ENCODE measurements around the gene PRDM11. TPM values are rescaled to one million over a fixed set of nuclear protein-coding genes. Genes with fewer than 3 reads are reported as not detected.

The PRDM11 gene
- total RNA-seq (10 to 100 TPM; 23.6 to 29.6 TPM), polyA plus RNA-seq (10 to 100 TPM in 1 of 2 donors, 1 to 10 TPM in 1; 6.1 to 12.3 TPM)
- long read RNA-seq, donor 1, partial matches to known transcripts = 2 of 10 reads
- long read RNA-seq, donor 1, other reads (novel, unspliced or antisense) = 8 of 10 reads
- long read RNA-seq, donor 2, partial matches to known transcripts = 3 of 18 reads
- long read RNA-seq, donor 2, other reads (novel, unspliced or antisense) = 15 of 18 reads

GRCh38 chr11:45146072-45147016 is at the start of gene PRDM11:
TSS of gene PRDM11 (plus strand) at chr11:45146639. CDS start at chr11:45181767, 35,128 bp downstream.
- intact Hi-C loops (cut with DNase I) = loop anchor here (1.0 to 10.0 kb wide), 3 partner anchors 32 to 88 kb away; no protein-coding TSS in a partner anchor
- H3K27ac ChIP-seq (ENCODE audit: low read depth in 1 of 2, low read length in 2 of 2) = peak within 1 kb of the TSS; percentile 90 to 96
- 0% methylated on average over 75 to 93 of the region's 93 CpGs for WGBS, 2 donors

GRCh38 chr11:45097721-45098493 is 48.5 kb upstream of the PRDM11 start:
- H3K27ac ChIP-seq (ENCODE audit: low read depth in 1 of 2, low read length in 2 of 2) = no peak overlapping the region
- no peak overlapping the region for H3K4me3 ChIP-seq (ENCODE audit: low read length in 2 of 2)
- ATAC-seq (ENCODE audit: low FRiP score) (peak; percentile 86), DNase-seq (peak; percentile 79 to 92)
- no peaks in the 10 kb centered on the region for H3K27me3 ChIP-seq (ENCODE audit: control insufficient read depth in 1 of 2, insufficient read depth in 2 of 2, low read length in 1 of 2)
- intact Hi-C loops (cut with DNase I) = loop anchor here in 1 of 2 donors (10.0 kb wide), 2 partner anchors 333 to 533 kb away; partner anchors contain the start of gene CD82
- WGBS, 2 donors = 24 to 25% methylated on average over 10 of the region's 10 CpGs
- H3K4me1 ChIP-seq (ENCODE audit: control insufficient read depth in 1 of 2, insufficient read depth in 2 of 2, low read length in 2 of 2) = peaks cover 0 to 2% of the 10 kb centered on the region in 2 donors
- no peaks in the 10 kb centered on the region for H3K36me3 ChIP-seq (ENCODE audit: control insufficient read depth in 1 of 2, insufficient read depth in 2 of 2, low read length in 1 of 2)
- no peaks in the 10 kb centered on the region for H3K9me3 ChIP-seq (ENCODE audit: control insufficient read depth, low read length)

More at GRCh38 chr11:45146072-45147016, at the start of gene PRDM11:
- ATAC-seq (ENCODE audit: low FRiP score) = peak; percentile 42
- peak within 1 kb of the TSS; percentile 78 to 89 for H3K4me3 ChIP-seq (ENCODE audit: low read length in 2 of 2)
- DNase-seq = peak; percentile 85 to 93
- no peaks in the 10 kb centered on the region for H3K9me3 ChIP-seq (ENCODE audit: control insufficient read depth, low read length)
- H3K4me1 ChIP-seq (ENCODE audit: control insufficient read depth in 1 of 2, insufficient read depth in 2 of 2, low read length in 2 of 2) = no peaks in the 10 kb centered on the region
- H3K36me3 ChIP-seq (ENCODE audit: control insufficient read depth in 1 of 2, insufficient read depth in 2 of 2, low read length in 1 of 2) = no peaks in the 10 kb centered on the region
- H3K27me3 ChIP-seq (ENCODE audit: control insufficient read depth in 1 of 2, insufficient read depth in 2 of 2, low read length in 1 of 2) = no peaks in the 10 kb centered on the region

GRCh38 chr11:45098929-45099328 is 47.5 kb upstream of the PRDM11 start:
- ATAC-seq (ENCODE audit: low FRiP score) (no peak), DNase-seq (no peak)
- no peaks in the 10 kb centered on the region for H3K36me3 ChIP-seq (ENCODE audit: control insufficient read depth in 1 of 2, insufficient read depth in 2 of 2, low read length in 1 of 2)
- intact Hi-C loops (cut with DNase I) = loop anchor here in 1 of 2 donors (10.0 kb wide), 2 partner anchors 334 to 534 kb away; partner anchors contain the start of gene CD82
- H3K9me3 ChIP-seq (ENCODE audit: control insufficient read depth, low read length) = no peaks in the 10 kb centered on the region
- no peaks in the 10 kb centered on the region for H3K27me3 ChIP-seq (ENCODE audit: control insufficient read depth in 1 of 2, insufficient read depth in 2 of 2, low read length in 1 of 2)
- H3K4me3 ChIP-seq (ENCODE audit: low read length in 2 of 2) = no peak overlapping the region
- peaks cover 0 to 2% of the 10 kb centered on the region in 2 donors for H3K4me1 ChIP-seq (ENCODE audit: control insufficient read depth in 1 of 2, insufficient read depth in 2 of 2, low read length in 2 of 2)
- 85 to 87% methylated on average over 6 of the region's 6 CpGs for WGBS, 2 donors
- H3K27ac ChIP-seq (ENCODE audit: low read depth in 1 of 2, low read length in 2 of 2) = no peak overlapping the region

- no peaks in the 10 kb centered on the region for H3K27me3 ChIP-seq (ENCODE audit: control insufficient read depth in 1 of 2, insufficient read depth in 2 of 2, low read length in 1 of 2)
- H3K36me3 ChIP-seq (ENCODE audit: control insufficient read depth in 1 of 2, insufficient read depth in 2 of 2, low read length in 1 of 2) = no peaks in the 10 kb centered on the region
- H3K27ac ChIP-seq (ENCODE audit: low read depth in 1 of 2, low read length in 2 of 2) = no peak overlapping the region
- ATAC-seq (ENCODE audit: low FRiP score) = no peak
- no peak overlapping the region for H3K4me3 ChIP-seq (ENCODE audit: low read length in 2 of 2)
- no peaks in the 10 kb centered on the region for H3K9me3 ChIP-seq (ENCODE audit: control insufficient read depth, low read length)
- WGBS, 2 donors = 25 to 27% methylated on average over 2 of the region's 2 CpGs
- no peak for DNase-seq
- H3K4me1 ChIP-seq (ENCODE audit: control insufficient read depth in 1 of 2, insufficient read depth in 2 of 2, low read length in 2 of 2) = peaks cover 0 to 2% of the 10 kb centered on the region in 2 donors
- intact Hi-C loops (cut with DNase I) = loop anchor here in 1 of 2 donors (10.0 kb wide), 1 partner anchor 476 kb away; no protein-coding TSS in a partner anchor
Measured at GRCh38 chr11:45100339-45100738, 46.1 kb upstream of the PRDM11 start.

GRCh38 chr11:45102361-45102809 is 44.1 kb upstream of the PRDM11 start:
- Histone ChIP-seq H3K4me1 (ENCODE audit: control insufficient read depth in 1 of 2, insufficient read depth in 2 of 2, low read length in 2 of 2) (peaks cover 0 to 2% of the 10 kb centered on the region in 2 donors), H3K36me3 (ENCODE audit: control insufficient read depth in 1 of 2, insufficient read depth in 2 of 2, low read length in 1 of 2) (no peaks in the 10 kb centered on the region), H3K27me3 (ENCODE audit: control insufficient read depth in 1 of 2, insufficient read depth in 2 of 2, low read length in 1 of 2) (no peaks in the 10 kb centered on the region), H3K4me3 (ENCODE audit: low read length in 2 of 2) (no peak overlapping the region), H3K9me3 (ENCODE audit: control insufficient read depth, low read length) (no peaks in the 10 kb centered on the region), H3K27ac (ENCODE audit: low read depth in 1 of 2, low read length in 2 of 2) (no peak overlapping the region)
- ATAC-seq (ENCODE audit: low FRiP score) = no peak
- DNase-seq = peak in 1 of 2 donors; percentile 46
- intact Hi-C loops (cut with DNase I) = loop anchor here in 1 of 2 donors (10.0 kb wide), 1 partner anchor 478 kb away; no protein-coding TSS in a partner anchor
- WGBS, 2 donors = 34 to 40% methylated on average over 8 of the region's 8 CpGs

GRCh38 chr11:45102810-45103621 is 43.4 kb upstream of the PRDM11 start:
- Histone ChIP-seq H3K36me3 (ENCODE audit: control insufficient read depth in 1 of 2, insufficient read depth in 2 of 2, low read length in 1 of 2) (no peaks in the 10 kb centered on the region), H3K27me3 (ENCODE audit: control insufficient read depth in 1 of 2, insufficient read depth in 2 of 2, low read length in 1 of 2) (no peaks in the 10 kb centered on the region), H3K9me3 (ENCODE audit: control insufficient read depth, low read length) (no peaks in the 10 kb centered on the region), H3K4me1 (ENCODE audit: control insufficient read depth in 1 of 2, insufficient read depth in 2 of 2, low read length in 2 of 2) (peaks cover 0 to 2% of the 10 kb centered on the region in 2 donors), H3K27ac (ENCODE audit: low read depth in 1 of 2, low read length in 2 of 2) (no peak overlapping the region), H3K4me3 (ENCODE audit: low read length in 2 of 2) (no peak overlapping the region)
- DNase-seq = peak; percentile 71 to 84
- ATAC-seq (ENCODE audit: low FRiP score) = peak; percentile 80
- intact Hi-C loops (cut with DNase I) = loop anchor here (1.0 to 10.0 kb wide), 2 partner anchors 167 to 478 kb away; no protein-coding TSS in a partner anchor
- WGBS, 2 donors = 14 to 17% methylated on average over 8 of the region's 8 CpGs

GRCh38 chr11:45104006-45104789 is 42.2 kb upstream of the PRDM11 start:
- DNase-seq (no peak), ATAC-seq (ENCODE audit: low FRiP score) (no peak)
- H3K27me3 ChIP-seq (ENCODE audit: control insufficient read depth in 1 of 2, insufficient read depth in 2 of 2, low read length in 1 of 2) = no peaks in the 10 kb centered on the region
- no peak overlapping the region for H3K27ac ChIP-seq (ENCODE audit: low read depth in 1 of 2, low read length in 2 of 2)
- H3K4me1 ChIP-seq (ENCODE audit: control insufficient read depth in 1 of 2, insufficient read depth in 2 of 2, low read length in 2 of 2) = no peaks in the 10 kb centered on the region
- H3K9me3 ChIP-seq (ENCODE audit: control insufficient read depth, low read length) = no peaks in the 10 kb centered on the region
- intact Hi-C loops (cut with DNase I) = loop anchor here in 1 of 2 donors (2.0 to 10.0 kb wide), 2 partner anchors 167 to 479 kb away; no protein-coding TSS in a partner anchor
- H3K36me3 ChIP-seq (ENCODE audit: control insufficient read depth in 1 of 2, insufficient read depth in 2 of 2, low read length in 1 of 2) = no peaks in the 10 kb centered on the region
- no peak overlapping the region for H3K4me3 ChIP-seq (ENCODE audit: low read length in 2 of 2)
- 70 to 72% methylated on average over 6 of the region's 6 CpGs for WGBS, 2 donors

All from aorta (tissue), 5 donors.